GM12875 (cell line): ENCODE results near the gene RABL6.

Source experiments
- H3K4me3 ChIP-seq: one replicate; pipeline ENCODE4 v1.5.1; 2011; ENCODE audit warnings: low read depth, low read length, control low read depth
- CTCF ChIP-seq: IDR thresholded peaks from 2 replicates; pipeline ENCODE4 v1.5.1; 2011; ENCODE audit warnings: low read depth, mild to moderate bottlenecking, control low read depth, inconsistent platforms, low read length, moderate library complexity, borderline replicate concordance; ENCODE audit not compliant: insufficient read depth

Gene RABL6

DNA sequence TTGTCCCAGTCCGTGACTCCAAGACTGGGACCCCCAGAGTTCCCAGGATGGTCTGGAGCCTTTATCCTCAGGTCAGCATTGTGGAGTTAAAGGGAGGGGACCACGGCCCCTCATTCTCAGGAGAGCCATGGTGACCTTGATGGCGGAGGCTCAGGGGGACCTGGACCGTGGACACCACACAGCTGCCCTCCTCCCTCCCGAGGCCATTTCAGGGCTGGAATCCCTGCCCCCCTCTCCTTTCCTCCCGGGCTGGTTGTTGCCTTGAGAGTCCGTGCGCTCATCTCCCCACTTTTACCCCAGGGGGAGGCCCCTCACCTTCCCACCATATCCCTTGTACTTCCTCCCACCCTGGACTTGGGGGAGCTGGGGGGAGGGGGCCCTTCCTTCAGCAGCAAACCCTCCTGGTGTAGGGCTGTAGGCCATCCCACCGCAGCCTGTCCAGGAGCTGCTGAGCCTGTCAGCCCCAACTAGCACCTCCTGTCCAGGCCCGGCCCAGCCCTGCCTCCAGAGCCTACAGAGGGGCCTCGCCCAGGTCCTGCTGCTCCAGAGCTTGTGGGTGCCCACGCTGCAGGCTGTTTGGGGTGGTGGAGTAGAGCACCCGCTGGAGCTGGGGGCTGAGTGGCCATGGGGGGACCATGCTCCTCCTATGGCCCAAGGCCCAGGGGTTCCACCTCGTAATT lies 20.2 kb downstream of the RABL6 start:
- no peak for TF ChIP-seq CTCF
- H3K4me3 ChIP-seq = no peak overlapping the region

DNA sequence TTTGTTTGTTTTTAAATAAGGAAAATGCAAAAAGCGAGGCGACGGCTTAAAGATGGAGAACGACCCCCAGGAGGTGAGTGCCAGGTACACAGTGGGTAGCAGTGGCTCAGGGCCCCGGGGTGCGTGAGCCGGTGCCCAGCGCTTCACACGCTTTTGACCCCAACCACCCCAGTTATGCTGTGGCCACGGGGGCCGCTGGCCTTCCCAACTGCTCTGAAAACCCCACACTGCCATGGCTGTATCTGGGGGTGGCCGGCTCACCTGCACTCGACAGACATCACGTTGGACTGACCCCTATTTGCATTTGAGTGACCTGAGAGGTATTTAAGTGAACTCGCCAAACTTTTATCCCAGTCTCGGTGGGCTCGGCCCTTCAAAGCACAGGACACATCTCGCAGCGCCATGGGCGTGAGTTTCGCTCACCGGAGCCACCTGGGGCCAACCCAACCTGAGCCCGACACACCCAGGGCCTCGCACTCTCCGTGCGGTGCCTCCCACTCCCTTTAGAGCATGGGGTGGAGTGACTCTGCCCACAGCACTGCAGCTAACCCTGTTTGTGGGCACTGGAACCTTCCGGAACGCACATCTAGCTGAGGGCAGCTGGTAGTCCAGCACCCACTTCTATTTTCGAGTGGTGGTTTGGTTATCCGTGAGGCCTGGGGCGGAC lies 20.9 kb downstream of the RABL6 start:
- no peak for TF ChIP-seq CTCF
- no peak overlapping the region for H3K4me3 ChIP-seq

DNA sequence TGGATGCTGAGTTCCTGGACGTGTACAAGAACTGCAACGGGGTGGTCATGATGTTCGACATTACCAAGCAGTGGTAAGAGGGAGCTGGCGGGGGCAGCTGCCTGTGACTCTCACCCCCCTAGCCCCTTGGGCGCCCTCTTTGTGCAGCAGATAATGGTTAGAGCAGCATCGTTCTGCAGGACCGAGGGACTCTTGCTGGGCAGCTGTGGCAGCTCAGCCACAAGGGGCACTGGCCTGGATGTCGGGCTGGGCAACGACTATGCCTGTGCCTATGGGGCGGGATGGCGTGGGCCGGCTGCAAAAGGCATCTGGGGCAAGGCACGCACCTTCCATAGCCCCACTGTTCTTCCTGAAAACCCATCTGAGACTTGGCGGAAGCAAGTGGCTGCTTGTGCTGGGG lies 21.7 kb downstream of the RABL6 start:
- H3K4me3 ChIP-seq = no peak overlapping the region
- TF ChIP-seq CTCF = no peak

DNA sequence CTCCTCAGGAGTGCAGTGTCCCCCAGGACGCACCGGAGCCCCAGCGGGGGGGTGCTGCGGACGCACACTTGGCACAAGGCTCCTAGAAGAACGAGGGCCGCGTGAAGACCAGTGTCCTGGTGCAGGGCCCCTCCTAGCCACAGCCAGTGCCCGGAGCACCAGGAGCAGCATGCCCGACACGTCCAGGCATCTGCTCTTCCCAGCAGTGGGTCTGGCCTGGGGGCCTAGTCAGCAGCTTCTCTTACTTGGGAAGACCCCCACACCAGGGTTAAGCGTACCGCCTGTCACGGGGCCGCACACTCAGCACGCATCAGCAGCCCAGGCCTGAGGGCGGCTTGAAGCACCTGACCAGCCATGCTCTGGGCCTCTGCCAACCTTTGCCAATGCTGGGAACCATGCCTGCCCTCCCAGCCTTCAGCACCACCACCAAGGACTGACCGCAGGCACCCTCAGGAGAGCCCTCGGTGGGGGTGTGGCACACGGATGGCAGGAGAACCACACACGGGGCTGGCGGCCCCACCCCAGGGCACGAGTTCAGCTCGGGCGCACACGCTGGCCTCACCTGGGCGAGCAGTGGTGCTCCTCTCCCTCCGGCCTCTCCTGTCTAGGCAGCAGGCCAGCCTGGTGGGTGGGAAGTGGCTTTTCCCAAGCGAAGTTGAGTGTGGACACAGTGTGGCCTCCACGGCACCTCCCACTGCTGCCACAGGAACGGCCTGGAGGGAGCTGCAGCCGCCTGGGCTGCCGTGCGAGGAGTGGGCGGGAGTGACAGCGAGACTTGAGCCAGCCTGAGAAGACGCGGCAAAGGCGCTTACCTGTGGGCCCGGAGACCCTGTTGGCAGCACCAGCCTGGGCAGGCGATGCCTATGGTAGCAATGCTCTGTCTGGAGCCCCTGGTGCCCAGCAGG lies 22.5 kb downstream of the RABL6 start:
- no peak overlapping the region for H3K4me3 ChIP-seq
- TF ChIP-seq CTCF = no peak

- H3K4me3 ChIP-seq = no peak overlapping the region
- no peak for TF ChIP-seq CTCF
These were observed 23.4 kb downstream of the RABL6 start for GRCh38 chr9:136831002-136831719.

DNA sequence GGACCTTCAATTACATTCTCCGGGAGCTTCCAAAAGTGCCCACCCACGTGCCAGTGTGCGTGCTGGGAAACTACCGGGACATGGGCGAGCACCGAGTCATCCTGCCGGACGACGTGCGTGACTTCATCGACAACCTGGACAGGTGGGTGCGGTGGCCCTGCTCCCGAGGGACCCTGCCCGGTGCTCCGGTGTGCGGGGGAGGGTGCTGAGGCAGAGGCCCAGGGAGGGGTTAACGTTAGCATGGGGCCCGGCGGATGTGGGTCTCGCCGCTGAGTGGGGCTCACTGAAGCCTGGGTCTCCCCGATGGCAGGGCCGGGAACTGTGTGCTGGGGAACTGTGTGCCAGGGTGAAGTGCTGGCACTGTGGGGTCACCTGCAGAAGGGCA lies 24.0 kb downstream of the RABL6 start:
- no peak overlapping the region for H3K4me3 ChIP-seq
- no peak for TF ChIP-seq CTCF
